ENCODE data around the gene BRINP2.
"Not testable (repeated sequence)": the region's sequence is repeated elsewhere in the genome, so short reads cannot be mapped to it uniquely, and the experiment has no call there.

Gene BRINP2

DNA sequence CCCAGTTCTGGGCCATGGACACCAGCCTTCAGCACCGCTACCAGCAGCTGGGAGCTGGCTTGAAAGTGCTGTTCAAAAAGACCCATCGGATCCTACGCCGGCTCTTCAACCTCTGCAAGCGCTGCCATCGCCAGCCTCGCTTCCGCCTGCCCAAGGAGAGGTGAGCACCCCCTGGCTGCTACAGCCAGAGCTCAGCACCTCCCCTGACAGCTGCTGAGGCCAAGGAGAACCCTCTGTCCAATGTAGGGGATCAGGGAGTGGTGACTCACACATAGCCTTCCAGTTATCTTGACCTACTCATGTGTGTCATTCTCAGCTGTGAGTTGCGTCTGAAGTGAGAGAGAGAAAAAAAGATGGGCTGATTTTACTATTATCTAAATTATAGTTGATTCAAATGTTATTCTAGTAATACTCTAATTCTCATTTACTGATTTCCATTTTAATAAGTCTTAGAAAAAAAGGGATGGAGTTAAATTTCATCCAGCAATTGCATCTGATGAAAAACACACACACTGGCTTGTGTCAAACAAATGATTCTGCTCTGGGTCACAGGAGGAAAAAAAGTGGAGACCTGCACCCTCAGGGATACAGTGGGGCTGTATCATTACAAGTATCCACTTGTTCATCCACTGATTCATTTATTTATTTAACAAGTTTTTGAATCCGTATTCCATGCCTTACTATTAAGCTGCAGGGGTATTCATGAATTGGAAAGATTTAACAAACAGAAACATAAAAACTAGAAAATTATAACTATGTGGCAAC, 108.0 kb downstream of the BRINP2 start:
- DNase-seq, result no peak

DNA sequence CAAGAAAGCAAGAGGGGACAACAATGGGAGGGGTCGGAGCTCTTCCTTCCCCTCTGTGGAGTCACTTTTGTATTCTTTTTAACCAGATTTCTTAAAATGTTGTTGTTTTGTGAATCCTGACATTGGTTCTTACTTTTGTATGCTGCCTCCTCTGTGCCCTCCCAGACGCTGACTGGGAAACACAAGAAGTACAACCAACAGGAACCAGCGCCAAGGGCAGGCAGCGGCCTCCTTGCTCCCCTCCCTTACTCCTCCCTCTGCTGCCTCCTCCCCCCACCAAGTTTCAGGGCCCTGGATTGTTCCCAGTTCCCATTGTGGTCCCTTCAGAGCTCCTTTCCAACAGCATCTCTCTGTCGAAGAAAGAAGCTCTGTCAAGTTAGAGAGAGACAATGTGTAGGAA, 111.1 kb downstream of the BRINP2 start:
- DNase-seq, result no peak

DNA sequence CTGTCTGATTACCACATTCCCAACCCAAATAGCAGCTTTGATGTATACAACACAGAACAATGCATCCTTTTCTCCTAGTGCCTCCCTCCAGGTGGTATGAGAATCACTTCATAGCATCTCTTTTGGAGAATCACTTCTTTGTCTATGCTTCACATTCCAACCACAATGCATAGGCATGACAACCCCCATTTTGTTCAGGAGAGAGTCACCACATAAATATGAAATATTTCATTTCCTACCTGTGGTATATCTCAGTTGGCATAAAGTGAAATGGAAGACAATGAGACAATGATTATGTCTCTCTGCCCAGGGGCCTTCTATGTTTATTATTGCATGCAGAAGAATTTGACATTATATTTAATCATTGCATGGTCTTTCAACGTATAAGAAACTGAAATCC, 112.2 kb downstream of the BRINP2 start:
- DNase-seq, result no peak

DNA sequence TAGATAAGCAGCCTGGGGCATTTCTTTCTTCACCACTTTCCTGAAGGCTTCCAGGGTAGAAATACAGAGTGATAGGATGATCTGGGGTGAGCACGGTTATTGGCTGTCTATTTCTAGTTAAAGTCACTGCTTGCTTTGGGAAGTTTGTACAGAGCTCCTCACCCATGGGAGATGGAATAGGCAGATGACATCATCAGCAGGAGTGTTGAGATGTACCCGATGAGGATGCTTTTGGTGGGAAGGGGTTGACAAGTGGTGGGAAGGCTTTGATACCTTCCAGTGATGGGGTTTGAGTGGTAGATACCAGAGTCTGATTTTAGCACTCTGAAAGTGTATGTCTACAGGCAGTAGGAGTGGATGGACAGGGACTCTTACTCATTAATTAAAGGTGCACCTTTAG, 112.6 kb downstream of the BRINP2 start:
- DNase-seq, result no peak

DNA sequence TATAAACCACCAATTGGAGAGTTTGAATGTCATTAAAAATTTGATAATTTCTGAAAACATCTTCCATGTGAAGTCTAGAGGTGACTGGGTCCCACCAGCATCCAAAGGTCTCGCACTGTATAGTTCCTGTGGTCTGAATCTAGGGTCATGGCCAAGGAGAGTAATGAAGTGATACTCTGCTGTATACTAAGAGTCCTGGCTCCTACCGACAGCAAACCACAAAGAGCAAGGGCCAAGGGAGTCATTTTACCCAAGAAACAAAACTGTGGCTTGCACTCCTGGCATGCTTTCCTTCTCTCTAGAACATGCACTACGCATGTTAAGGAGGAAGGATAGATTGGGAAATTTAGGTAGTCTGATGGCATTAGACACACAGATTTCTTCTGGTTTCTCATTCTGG, 115.6 kb downstream of the BRINP2 start:
- no peak for DNase-seq

DNA sequence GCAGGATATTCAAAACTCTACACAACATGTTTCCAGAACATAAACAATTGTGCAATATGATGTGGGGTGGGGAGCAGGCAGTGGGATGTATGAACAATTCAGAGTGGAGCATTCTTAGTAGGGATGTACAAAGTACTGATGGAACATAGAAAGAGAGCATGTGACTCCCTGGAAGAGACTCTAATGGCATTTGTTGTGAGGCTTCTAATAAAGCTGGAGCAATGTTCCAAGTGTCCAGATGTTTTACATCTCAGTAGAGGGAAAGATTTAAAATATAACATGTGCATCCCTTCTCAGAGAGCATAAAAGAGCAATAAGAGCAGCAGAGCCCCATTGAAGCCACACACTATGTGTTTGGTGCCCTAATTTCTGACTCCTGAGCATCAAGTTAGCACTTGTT, 116.5 kb downstream of the BRINP2 start:
- no peak for DNase-seq

DNA sequence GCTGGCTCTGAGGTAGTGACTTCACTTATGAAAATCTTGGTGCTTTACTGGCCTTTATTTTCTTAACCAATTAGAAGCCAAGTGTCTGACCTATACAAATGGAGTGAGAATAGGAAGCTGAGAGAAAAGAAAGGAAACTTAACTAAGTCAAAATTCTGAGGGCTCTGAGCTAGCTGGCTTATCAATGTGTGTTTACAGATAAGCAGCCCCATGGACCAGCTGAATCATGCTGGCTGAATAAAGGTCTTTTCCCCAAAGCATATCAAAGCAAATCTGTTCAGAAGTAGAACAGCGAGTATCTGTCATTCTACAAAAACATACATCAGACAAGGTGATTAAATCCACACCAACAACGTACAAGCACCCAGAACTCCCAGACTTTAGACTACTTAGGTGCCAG, 117.2 kb downstream of the BRINP2 start:
- DNase-seq, result no peak

DNA sequence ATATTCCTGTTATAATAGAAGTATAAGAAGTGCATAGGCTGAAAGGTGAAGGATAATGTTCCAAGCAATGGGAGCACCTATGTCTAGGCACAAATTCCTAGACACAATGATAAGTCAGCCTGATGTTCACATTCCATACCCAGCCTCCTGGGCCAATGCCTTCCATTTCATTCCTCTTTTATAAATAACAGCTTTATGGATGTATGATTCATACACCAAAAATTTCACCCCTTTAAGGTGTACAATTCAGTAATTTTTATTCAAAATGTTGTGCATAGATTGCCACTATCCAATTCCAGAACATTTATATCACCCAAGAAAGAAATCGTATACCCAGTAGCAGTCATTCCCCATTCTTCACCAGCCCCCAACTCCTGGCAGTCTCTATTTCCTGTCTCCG, 118.8 kb downstream of the BRINP2 start:
- no peak for DNase-seq

DNA sequence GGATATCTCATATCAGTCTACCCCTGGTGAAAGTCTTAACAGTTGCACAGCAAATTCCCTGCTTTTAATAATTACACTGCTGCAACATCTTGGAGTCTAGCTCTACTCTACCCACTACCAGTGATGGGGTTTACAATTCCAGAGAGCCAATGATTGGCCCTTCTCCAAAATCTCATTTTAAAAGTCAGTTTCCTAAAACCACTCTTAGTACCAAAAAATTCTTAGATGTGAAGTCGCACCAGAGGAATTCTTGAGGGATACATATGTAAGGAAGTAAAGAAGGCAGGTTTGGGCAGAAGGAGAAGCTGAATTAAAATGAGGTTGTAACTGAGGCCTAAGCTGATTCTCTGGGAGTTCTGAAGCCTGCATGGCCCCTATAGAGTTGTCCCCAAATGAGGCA, 129.7 kb downstream of the BRINP2 start:
- no peak for DNase-seq

DNA sequence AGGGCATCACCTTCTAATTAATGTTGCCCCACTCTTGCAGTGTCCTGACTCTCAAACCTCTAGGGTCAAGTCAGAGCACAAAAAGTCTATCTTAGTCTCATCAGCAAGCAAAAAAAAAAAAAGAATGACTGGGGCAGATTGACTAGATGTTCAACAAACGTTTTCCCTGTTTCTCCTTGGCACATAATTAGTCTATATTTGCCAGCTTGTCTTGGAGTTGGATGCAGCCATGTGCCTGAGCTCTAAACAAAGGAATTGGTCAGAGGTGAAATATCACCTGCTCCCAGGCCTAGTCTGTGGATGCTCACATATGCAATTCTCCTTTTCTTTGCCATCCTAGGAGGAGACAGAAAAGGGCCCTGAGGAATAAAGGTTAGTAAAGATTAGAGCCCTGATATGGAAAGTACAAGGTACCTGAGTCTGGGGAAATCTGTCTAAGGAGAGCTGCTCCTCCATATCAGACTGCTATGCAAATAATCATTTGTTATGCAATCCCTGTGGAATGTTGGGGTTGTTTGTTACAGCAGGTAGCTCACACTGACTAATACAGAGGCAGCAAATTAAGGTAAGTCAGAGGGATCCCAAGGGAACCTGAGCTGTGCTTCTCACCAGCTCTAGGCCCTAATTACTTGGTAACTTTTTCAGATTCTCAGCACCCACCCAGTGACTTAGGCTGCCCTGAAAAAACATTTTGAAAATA, 130.8 kb downstream of the BRINP2 start:
- no peak for DNase-seq

DNA sequence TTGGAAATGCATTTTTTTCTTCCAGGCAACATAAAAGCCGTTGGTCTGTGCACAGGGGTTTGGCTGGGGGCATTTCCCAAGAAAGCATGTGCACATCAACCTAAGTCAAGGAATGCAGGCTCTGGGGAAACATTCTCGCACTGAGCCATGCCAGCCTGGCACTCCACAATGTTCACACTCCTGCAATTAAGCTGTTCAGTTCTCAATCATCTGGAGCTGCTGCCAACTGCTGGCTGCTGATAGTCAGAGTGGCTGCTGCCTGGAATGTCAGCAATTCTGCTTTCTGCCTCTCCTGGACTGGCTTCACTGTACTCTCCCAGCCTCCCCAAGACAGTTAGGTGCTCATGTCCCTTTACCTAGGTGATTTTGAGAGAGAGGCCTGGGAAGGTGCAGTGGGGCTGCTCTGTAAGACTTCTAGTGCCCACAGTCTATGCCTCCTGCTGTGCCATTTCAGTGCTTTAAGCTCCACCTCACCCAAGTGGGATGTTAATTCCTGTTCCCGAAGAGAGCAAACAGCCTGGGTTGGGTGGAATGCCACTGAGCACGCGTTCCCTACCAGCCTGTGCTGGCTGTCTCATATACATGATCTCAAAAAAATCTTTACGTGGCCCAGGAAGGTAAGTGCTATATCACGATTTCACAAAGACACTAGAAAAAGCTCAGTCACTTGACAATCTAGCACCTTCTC, 131.7 kb downstream of the BRINP2 start:
- DNase-seq, result no peak

DNA sequence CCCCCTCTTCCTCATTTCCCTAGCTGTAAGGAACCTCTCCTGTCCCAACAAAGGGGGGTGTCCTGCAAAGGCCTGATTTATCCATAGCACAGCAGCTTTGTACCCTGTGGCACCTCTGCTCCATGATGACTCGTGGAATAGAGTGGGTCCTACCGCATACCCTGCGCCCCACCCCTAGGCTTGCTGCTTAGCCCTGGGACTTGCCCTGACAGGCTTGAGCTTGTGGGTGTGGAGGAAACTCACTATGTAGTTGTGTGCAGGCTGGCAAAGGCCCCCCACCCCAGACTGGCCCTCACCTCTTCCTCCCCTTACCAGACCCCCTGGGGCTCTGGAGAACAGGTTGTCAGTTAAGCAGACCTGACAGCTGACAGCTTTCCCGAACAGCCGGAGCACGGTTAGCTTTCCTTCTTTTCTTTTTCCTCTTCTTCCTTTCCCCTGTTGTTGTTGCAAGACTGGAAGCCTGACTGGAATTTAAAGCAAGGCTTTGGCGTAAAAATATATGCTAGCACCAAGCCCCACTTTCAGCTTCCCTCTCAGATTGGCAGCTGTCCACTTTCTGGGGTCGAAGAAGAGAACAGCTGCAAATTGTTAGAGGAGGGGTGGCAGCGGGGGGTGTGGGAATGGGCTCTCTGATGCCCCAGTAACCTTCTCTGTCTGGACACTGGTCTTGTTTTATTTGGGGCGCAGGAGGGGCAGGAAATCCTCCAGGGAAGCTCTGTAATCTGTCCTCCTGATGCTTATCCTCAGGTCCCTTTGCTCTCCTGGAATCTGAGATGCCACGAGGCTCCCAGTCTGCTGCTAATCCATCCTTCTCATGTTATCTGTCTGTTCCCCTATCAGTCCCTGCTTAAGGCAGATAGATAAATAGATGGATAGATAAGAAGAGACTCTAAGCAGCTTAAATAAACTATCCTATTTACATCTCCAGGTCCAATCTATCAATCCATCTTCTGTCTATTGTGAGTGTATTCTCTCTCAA, 134.6 kb downstream of the BRINP2 start:
- DNase-seq, result no peak

DNA sequence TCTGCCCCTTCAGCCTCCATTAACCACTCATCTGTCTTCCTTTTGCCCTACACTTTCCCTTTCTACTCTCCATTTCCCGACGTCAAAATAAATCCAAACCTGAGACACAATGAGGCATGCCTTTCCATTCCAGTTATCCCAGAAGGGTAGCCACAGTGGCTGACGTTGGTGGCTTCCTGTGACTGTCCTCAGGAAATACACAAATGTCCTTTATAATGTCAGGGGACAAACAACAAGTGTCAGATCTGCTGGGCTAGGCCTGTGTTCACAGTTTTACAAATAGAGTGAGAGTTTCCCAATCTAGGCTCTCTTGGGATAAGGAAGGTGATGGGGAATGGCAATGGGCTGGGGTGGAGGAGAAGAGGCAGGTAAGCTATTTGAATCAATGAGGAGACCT, 135.3 kb downstream of the BRINP2 start:
- no peak for DNase-seq

DNA sequence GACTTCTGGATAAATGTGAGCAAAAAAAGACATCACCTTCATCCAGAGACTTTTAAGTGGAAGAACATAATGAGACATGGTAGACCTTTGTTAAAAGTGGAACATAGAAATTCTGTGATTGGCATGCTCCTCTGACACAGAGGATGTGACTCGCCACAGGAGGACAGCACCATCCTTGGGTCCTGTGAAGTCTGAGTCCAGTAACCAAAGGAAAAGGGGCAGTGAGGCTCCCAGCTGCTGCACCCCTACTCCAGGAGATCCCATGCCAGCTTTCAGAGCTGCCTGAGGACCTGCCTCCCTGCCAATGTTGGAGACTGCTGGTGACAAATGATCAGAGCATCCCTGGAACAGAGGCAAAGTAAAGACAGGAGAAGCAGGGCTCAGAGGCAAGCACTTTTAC, 136.2 kb downstream of the BRINP2 start:
- no peak for DNase-seq

DNA sequence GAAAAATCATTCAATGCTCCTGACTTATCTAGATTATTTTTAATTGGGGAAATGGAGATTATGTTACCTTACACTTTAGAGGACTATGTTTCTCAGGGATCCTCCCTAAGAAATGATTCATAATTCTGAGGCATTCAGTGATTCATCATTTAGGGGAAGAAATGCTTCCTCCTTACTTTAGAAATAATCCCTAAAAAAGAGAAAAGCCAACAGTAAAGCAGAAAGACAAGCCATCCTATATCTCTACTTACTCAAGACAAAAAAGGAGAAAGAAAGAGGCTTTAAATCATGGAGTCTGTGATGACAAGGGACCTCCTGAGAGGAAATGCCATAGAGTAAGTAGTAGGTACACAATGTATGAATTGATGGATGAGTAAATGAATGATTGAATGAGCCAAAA, 137.0 kb downstream of the BRINP2 start:
- DNase-seq, result no peak

DNA sequence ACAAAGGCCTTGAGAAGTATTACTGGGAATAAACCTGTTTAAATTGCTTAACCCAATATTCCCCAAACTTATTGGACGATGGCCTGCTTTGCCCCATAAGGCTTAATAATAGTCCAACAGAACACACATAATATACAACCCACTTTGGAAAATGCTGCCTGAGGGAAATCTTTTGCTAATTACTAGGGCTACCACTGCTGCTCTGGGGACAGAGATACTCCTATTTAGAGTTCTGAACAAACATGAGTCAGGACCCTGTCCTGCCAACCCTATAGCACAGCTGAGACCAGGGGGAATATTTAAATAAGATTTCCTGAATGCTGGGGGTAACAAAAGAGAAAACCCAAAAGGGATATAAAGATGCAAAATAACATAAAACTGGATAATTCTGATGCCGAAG, 139.1 kb downstream of the BRINP2 start:
- DNase-seq, result no peak

DNA sequence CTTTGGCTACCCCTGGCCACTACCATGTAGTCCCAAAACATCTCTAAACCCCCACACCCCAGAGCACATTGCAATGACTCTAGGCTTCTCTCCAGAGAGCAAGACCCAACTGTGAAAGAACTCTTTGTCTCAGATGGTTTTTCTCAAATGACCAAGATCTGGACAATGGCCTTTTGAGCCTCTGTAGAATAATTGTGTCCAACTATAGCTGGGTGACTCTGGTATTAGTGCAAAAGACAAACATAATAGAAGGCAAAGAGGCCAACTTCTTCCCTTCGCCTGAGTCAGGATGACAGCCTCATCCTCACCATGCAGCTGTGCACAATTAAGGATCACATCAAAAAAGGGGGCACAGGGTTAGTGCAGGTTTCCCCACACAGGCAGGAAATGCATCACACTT, 139.6 kb downstream of the BRINP2 start:
- DNase-seq, result no peak

DNA sequence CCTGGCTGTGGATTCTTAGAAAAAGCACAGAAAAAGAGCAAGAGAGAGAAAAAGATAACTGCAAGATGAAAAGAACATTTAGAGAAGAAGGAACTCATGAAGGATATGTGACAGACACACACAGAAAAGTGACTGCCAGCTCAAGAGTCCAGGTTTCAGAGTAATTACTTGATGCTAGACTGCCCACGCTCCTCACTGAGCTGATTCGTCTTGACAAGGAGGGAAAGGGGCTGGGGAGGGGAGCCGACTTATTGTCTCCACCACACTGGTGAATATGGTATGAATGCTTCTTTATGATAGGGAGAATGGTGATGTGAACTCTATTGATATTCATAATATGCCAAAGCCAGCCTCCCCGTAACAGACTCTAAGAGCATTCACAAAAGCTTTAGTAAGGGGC, 140.4 kb downstream of the BRINP2 start:
- no peak for DNase-seq

DNA sequence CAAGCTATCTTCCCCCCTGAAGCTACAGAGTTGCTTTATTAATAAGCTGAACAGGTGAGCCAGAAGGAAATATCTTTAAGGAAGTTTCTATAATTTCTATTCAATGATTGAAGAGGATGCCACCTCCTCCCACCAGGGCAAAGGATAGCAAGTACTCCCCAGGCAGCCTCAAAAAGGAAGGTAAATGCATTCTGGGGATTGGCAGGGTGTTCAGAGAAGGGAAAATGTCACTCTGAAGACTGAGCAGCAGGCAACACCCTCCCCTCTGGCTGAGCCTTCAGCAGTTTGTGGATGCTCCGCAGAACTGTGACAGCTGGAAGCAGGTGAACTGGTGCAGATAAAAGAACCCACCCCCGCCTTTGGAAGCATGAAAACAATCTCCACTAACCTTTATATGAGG, 140.8 kb downstream of the BRINP2 start:
- DNase-seq, result no peak

DNA sequence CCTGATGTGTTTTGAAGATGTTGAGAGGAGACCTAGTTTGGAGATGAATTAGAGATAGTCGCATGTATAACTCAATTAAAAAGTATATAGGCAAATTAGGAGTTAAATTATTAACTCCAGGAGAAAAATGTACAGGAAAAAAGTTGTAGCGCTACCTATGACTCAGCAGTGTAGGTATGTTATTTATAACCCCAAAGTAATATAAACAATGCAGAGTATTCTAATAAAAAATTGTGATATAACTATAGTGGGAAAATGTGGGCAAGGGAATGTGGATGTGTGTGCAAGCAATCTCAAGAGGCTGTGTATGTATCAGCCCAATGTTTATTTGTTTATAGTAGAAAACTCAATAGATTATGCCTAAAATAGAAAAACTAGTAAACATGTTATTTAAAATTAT, 144.5 kb downstream of the BRINP2 start:
- DNase-seq, result no peak

DNA sequence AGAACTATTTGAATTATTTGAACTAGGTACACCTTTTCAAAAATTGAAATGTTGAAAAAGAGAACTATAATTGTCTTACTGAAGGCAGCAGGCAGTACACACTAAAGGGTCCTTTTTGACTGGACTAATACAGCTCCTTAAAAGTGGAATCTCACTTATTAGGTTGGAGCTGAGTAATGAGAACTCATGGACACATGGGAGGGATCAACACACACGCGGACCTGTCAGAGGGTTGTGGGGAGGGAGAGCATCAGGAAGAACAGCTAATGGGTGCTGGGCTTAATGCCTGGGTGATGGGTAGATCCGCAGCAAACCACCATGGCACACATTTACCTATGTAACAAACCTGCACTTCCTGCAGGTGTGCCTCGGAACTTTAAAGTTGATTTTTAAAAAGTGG, 145.0 kb downstream of the BRINP2 start:
- DNase-seq, result no peak

DNA sequence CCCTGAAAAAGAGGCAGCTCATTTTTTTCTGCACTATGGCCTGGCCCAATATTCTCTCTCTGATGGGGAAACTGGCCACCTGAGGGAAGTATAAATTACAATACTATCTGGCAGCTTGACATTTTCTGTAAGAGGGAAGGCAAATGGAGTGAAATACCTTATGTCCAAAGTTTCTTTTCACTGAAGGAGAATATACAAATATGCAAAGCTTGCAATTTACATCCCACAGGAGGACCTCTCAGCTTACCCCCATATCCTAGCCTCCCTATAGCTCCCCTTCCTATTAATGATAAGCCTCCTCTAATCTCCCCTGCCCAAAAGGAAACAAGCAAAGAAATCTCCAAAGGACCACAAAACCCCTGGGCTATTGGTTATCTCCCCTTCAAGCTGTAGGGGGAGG, 150.7 kb downstream of the BRINP2 start:
- not testable (repeated sequence) for DNase-seq

DNA sequence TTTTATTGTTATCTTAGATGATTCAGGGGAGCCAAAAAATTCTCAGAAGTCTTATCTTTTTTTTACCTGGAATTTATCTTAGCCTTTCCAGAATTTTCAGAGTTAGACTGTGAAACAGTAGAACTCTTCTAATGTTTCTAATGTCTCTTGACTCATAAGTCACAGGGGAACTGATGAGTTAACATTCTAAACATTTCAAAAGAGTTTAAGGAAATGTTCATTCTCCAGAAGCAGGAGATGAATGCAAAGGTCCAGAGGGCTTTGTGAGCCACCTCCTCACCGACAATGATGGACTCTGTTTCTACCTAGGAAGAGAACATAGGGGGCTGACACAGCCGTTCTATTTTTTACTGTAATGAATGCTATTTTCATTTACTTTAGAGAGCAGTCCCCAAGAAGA, 157.5 kb downstream of the BRINP2 start:
- no peak for DNase-seq

All from stimulated activated CD4-positive, alpha-beta T cell treated with anti-CD3 and anti-CD28 coated beads, Interleukin-4, amount 100 ng/mL, for 24 hours (primary cell).